ENCODE measurements around the gene PRR33. TPM values are rescaled to one million over a fixed set of nuclear protein-coding genes. Genes with fewer than 3 reads are reported as not detected.
A peak's percentile ranks its signal among the peaks of the same experiment; 100 is the strongest.

The PRR33 gene
- total and polyA plus RNA-seq, 7 donors, result 0.16 to 8.9 (median 1.6) TPM

DNA sequence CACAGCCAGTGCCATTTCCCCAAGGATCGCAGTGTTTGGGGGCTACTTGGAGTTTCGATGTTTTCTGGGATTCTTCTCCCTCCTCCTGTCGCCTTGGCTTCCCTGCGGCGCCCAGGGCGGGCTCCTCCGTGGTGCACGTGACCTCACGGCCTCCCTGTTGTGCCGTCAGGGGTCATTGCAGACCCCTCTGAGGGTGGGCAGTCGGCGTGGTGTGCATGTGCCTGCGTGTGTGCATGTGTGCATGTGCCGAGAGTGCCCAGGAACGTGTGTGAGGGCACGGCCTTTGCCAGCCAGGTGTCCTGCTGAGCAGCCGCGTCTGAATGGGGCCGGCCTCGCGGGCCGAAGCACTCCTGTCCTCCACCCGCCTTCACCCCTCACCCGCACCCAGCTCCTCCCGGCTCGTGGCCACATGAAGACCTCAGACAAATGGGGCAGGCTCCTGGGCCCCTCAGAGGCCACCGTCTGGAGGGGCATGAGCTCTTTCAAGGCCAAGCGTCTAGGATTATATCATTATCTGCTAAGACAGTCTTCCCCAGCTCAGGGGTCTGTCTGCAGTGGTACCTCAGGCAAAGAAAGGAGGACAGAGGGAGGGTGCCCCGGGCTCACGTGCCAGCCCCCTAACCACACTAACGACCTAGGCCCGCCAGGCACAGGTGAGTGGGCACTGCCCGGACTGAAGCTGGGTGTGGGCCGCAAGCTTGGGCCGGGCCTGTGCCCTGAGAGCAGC is 46.1 kb upstream of the PRR33 start:
- ATAC-seq, result peak in 3 of 4 donors; percentile 20 to 31 (median 23)
- H3K27ac ChIP-seq, result no peak overlapping the region
- 74 to 90% (median 77%) methylated on average over 35 of the region's 35 CpGs for WGBS, 3 donors
- H3K4me1 ChIP-seq, result no peaks in the 10 kb centered on the region
- peaks cover 0 to 53% of the 10 kb centered on the region in 2 donors for H3K36me3 ChIP-seq (ENCODE audit: insufficient read depth in 1 of 2, low read depth in 1 of 2)
- DNase-seq, result peak; percentile 14 to 51
- H3K4me3 ChIP-seq, result no peak overlapping the region
- no peaks in the 10 kb centered on the region for H3K27me3 ChIP-seq (ENCODE audit: insufficient read depth in 3 of 3, low read length in 2 of 3)
- H3K9me3 ChIP-seq, result no peaks in the 10 kb centered on the region
- intact Hi-C loops (cut with DNase I), result loop anchor here in 1 of 2 donors (1.0 kb wide), 1 partner anchor 28 kb away; no protein-coding TSS in a partner anchor
- TF ChIP-seq, protein P1, sequence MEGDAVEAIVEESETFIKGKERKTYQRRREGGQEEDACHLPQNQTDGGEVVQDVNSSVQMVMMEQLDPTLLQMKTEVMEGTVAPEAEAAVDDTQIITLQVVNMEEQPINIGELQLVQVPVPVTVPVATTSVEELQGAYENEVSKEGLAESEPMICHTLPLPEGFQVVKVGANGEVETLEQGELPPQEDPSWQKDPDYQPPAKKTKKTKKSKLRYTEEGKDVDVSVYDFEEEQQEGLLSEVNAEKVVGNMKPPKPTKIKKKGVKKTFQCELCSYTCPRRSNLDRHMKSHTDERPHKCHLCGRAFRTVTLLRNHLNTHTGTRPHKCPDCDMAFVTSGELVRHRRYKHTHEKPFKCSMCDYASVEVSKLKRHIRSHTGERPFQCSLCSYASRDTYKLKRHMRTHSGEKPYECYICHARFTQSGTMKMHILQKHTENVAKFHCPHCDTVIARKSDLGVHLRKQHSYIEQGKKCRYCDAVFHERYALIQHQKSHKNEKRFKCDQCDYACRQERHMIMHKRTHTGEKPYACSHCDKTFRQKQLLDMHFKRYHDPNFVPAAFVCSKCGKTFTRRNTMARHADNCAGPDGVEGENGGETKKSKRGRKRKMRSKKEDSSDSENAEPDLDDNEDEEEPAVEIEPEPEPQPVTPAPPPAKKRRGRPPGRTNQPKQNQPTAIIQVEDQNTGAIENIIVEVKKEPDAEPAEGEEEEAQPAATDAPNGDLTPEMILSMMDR (IDR thresholded peaks at IDR 0.05), result no peak

DNA sequence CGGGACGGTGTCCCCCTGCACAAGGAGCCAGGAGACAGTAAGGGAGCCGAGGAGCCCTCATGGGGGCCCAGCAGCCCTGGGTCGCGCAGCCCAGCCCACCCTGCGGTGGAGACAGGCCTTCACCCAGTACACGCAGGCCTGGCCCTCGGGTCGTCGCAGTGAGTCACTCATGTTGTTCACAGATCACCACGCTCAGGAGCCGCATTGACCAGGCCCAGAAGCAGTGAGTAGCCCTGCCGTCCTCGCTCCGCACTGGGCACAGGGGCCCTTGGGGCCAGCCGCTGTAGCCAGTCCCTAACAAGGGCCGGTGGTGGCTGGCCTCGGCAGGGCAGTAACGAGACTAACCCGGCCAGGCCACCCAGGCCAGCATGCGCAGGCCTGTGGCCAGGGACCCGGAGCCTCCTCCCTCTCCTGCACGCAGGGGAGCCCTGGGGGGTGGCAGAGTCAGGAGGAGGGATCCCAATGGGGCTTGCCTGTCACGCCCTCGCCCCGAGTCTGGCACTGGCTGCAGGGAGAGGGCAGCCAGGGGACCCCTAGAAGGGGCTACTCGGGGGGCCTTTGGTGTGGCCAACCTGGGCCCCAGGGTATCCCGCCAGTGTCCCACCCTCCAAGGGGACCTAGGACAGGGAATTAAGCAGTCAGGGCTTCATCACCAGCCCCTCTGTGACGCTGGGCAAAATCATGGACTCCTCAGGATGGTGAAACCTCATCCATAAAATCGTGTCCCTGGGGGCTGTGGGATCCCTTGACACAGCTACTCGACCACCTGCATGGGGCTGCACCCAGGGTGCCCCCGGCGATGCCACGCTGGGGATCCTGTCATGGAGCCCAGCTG is 45.3 kb upstream of the PRR33 start:
- H3K27ac ChIP-seq, result no peak overlapping the region
- TF ChIP-seq, protein P1 (IDR thresholded peaks at IDR 0.05), result no peak
- H3K36me3 ChIP-seq (ENCODE audit: insufficient read depth in 1 of 2, low read depth in 1 of 2), result peaks cover 0 to 60% of the 10 kb centered on the region in 2 donors
- intact Hi-C loops (cut with DNase I), result loop anchor here in 1 of 2 donors (1.0 kb wide), 1 partner anchor 28 kb away; no protein-coding TSS in a partner anchor
- peaks cover 2% of the 10 kb centered on the region for H3K4me1 ChIP-seq
- no peaks in the 10 kb centered on the region for H3K27me3 ChIP-seq (ENCODE audit: insufficient read depth in 3 of 3, low read length in 2 of 3)
- WGBS, 3 donors, result 81 to 88% (median 81%) methylated on average over 34 of the region's 34 CpGs
- H3K4me3 ChIP-seq, result no peak overlapping the region
- DNase-seq (peak; percentile 13 to 58), ATAC-seq (peak in 2 of 4 donors; percentile 8 to 15)
- no peaks in the 10 kb centered on the region for H3K9me3 ChIP-seq

DNA sequence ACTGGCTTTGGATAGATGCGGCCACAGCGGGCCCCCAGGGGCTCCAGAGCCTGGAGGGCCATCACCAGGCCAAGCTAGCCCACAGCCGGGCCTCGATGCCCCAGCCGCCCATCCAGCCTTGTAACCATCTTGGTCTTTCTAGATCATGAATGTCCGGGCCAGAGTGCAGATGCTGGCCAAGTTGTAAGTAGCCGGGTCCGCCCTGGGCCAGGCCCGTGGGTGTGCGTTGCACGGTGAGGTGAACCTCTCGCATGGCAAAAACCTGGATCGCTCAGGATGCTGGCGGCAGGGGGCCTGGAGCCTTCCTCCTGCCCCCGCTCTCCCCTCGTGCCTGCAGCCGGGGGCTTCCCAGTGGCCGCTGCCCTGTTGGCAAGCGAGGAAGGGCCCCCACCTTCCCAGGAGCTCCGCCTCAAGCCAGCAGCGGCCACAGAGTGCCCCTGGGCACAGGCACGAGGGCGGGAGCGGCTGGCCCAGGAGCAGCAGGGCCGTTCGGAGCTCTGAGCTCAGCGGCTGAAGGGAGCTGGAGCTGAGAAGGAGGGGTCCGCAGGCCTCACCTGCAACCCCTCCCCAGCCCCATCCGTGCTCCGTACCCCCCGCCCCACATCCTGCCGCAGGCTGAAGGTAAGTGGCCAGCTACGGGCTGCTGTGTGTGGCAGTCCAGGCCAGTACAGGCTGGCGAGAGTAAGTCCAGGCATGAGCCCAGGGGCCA is 44.5 kb upstream of the PRR33 start:
- DNase-seq, result peak; percentile 16 to 46
- intact Hi-C loops (cut with DNase I), result no loop called here
- ATAC-seq, result peak in 2 of 4 donors; percentile 1
- TF ChIP-seq, protein P1 (IDR thresholded peaks at IDR 0.05), result no peak
- Histone ChIP-seq H3K36me3 (ENCODE audit: insufficient read depth in 1 of 2, low read depth in 1 of 2) (peaks cover 0 to 67% of the 10 kb centered on the region in 2 donors), H3K4me3 (no peak overlapping the region), H3K9me3 (no peaks in the 10 kb centered on the region), H3K27me3 (ENCODE audit: insufficient read depth in 3 of 3, low read length in 2 of 3) (no peaks in the 10 kb centered on the region), H3K4me1 (peaks cover 7% of the 10 kb centered on the region), H3K27ac (peak overlapping the region; percentile 41)
- 81 to 94% (median 91%) methylated on average over 34 of the region's 34 CpGs for WGBS, 3 donors

DNA sequence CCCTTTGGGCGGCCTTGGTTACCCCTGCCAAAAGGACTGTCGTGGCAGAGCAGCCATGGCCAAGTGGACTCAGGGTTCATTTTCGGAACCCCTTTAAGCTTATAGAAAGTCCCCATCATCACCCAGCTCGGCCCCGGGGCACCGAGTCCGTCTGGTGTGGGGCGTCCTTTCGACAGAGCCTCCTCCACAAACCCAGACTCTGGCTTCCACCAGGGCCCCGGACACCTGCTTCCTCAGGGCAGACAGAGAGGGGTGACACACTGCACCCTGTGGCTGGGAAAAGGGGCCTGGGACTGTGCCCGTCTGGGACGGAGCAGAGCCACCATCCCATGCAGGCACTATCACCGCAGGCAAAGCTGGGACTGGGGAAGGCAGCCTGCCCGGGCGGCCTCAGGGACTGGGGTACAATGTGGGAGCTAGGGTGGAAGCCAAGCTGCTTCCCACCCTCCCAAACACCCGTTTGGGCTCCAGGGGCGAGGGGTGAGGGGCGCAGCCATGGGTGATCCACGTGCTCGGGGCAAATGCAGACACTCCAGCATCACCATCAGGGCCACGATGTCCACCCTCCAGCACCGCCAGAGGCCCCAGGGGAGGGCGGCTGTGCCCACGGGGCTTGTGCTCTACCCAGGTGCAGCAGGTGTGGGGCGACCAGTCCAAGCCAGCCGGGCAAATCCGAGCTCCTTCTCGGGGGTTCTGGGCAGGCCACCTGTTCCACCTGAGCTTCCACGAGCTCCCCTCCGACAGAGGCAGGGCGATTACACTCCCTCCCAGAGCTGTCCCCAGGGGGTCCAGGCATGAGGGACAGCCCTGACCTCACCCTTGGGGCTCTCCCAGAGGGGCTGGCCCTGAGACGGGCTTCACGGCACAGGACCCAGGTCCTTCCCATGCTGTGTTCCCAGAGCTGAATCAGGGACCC is 43.7 kb upstream of the PRR33 start:
- no peaks in the 10 kb centered on the region for H3K9me3 ChIP-seq
- no peak overlapping the region for H3K4me3 ChIP-seq
- H3K36me3 ChIP-seq (ENCODE audit: insufficient read depth in 1 of 2, low read depth in 1 of 2), result peaks cover 0 to 74% of the 10 kb centered on the region in 2 donors
- intact Hi-C loops (cut with DNase I), result no loop called here
- peak overlapping the region; percentile 41 for H3K27ac ChIP-seq
- H3K4me1 ChIP-seq, result peaks cover 7% of the 10 kb centered on the region
- ATAC-seq (no peak), DNase-seq (peak; percentile 17 to 56)
- TF ChIP-seq, protein P1 (IDR thresholded peaks at IDR 0.05), result no peak
- no peaks in the 10 kb centered on the region for H3K27me3 ChIP-seq (ENCODE audit: insufficient read depth in 3 of 3, low read length in 2 of 3)
- WGBS, 3 donors, result 76 to 89% (median 81%) methylated on average over 31 to 33 of the region's 33 CpGs

Data from psoas muscle (tissue), 8 donors.